PC-9 (cell line): ENCODE data around the gene MAN1B1.

ENCODE experiments used
- CTCF ChIP-seq: fragments of 200-600 bp; sonication (generic); conservative IDR thresholded peaks from 2 replicates; pipeline ENCODE4 v1.6.1; 2017; ENCODE audit warnings: mixed run types, antibody characterized with exemption, mild to moderate bottlenecking, moderate library complexity
- EZH2 ChIP-seq: fragments of 200-600 bp; sonication (generic); IDR thresholded peaks from 2 replicates; pipeline ENCODE4 v1.8.0; 2017; ENCODE audit warnings: antibody characterized with exemption, low read depth

DNA sequence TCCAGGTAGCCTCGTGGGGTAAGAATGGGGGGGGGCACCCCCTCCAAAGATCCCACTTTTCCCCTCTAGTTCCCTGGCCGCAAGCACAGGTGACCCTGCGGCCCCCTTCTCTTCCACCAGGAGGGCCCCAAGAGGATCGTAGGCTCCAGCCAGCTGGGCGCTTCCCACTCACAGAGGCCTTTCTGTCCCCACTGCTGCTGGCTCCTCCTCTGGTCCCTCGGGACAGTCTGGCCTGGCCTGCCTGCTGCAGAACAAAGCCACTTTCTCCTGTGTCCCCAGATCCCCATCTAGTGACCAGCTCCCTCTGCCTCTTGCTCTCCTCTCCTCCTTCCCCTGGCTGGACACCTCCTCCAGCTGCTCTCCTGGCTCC is 15.9 kb upstream of the MAN1B1 start:
- TF ChIP-seq CTCF, result no peak
- no peak for TF ChIP-seq EZH2
